Measurements from ENCODE around the gene MYO1D. TPM values are rescaled to one million over a fixed set of nuclear protein-coding genes. Genes with fewer than 3 reads are reported as not detected.

MYO1D gene
- total RNA-seq, 1 donor from 2014 or later: 5.5 TPM

GRCh38 chr17:32696426-32696825, 180.5 kb downstream of the MYO1D start:
- DNase-seq: no peak
- Histone ChIP-seq H3K36me3 (no peaks in the 10 kb centered on the region), H3K4me3 (no peak overlapping the region), H3K27ac (replicated peaks) (no peak overlapping the region), H3K9me3 (replicated peaks) (no peaks in the 10 kb centered on the region), H3K4me1 (no peaks in the 10 kb centered on the region), H3K27me3 (ENCODE audit: low read depth) (no peaks in the 10 kb centered on the region)
- intact Hi-C loops (cut with micrococcal nuclease): no loop called here
- no peak for TF ChIP-seq CTCF (IDR thresholded peaks at IDR 0.05; ENCODE audit: borderline replicate concordance)

- Histone ChIP-seq H3K27ac (replicated peaks) (no peak overlapping the region), H3K4me3 (no peak overlapping the region), H3K36me3 (no peaks in the 10 kb centered on the region), H3K27me3 (ENCODE audit: low read depth) (no peaks in the 10 kb centered on the region), H3K9me3 (replicated peaks) (no peaks in the 10 kb centered on the region), H3K4me1 (no peaks in the 10 kb centered on the region)
- DNase-seq: no peak
- no peak for TF ChIP-seq CTCF (IDR thresholded peaks at IDR 0.05; ENCODE audit: borderline replicate concordance)
- intact Hi-C loops (cut with micrococcal nuclease): no loop called here
Observed at GRCh38 chr17:32695864-32696263, 181.1 kb downstream of the MYO1D start.

GRCh38 chr17:32693194-32693897, 183.6 kb downstream of the MYO1D start:
- Histone ChIP-seq H3K27ac (replicated peaks) (no peak overlapping the region), H3K9me3 (replicated peaks) (no peaks in the 10 kb centered on the region), H3K4me3 (no peak overlapping the region), H3K4me1 (no peaks in the 10 kb centered on the region), H3K27me3 (ENCODE audit: low read depth) (no peaks in the 10 kb centered on the region), H3K36me3 (no peaks in the 10 kb centered on the region)
- intact Hi-C loops (cut with micrococcal nuclease): no loop called here
- no peak for TF ChIP-seq CTCF (IDR thresholded peaks at IDR 0.05; ENCODE audit: borderline replicate concordance)
- no peak for DNase-seq

GRCh38 chr17:32692179-32692578, 184.7 kb downstream of the MYO1D start:
- Histone ChIP-seq H3K36me3 (no peaks in the 10 kb centered on the region), H3K27me3 (ENCODE audit: low read depth) (no peaks in the 10 kb centered on the region), H3K4me1 (no peaks in the 10 kb centered on the region), H3K4me3 (no peak overlapping the region), H3K9me3 (replicated peaks) (no peaks in the 10 kb centered on the region), H3K27ac (replicated peaks) (no peak overlapping the region)
- TF ChIP-seq CTCF (IDR thresholded peaks at IDR 0.05; ENCODE audit: borderline replicate concordance): no peak
- DNase-seq: no peak
- intact Hi-C loops (cut with micrococcal nuclease): no loop called here

GRCh38 chr17:32689348-32689747, 187.6 kb downstream of the MYO1D start:
- Histone ChIP-seq H3K27me3 (ENCODE audit: low read depth) (no peaks in the 10 kb centered on the region), H3K36me3 (peaks cover 4% of the 10 kb centered on the region), H3K9me3 (replicated peaks) (peaks cover 8% of the 10 kb centered on the region), H3K4me3 (no peak overlapping the region), H3K27ac (replicated peaks) (no peak overlapping the region), H3K4me1 (no peaks in the 10 kb centered on the region)
- intact Hi-C loops (cut with micrococcal nuclease): no loop called here
- TF ChIP-seq CTCF (IDR thresholded peaks at IDR 0.05; ENCODE audit: borderline replicate concordance): no peak
- DNase-seq: no peak

Measured in left ventricle myocardium inferior (tissue), 1 donor.